GM18868 (cell line): Measurements from ENCODE around the gene DDX27.
A peak's percentile ranks its signal among the peaks of the same experiment; 100 is the strongest.
"Not testable (repeated sequence)": the region's sequence is repeated elsewhere in the genome, so short reads cannot be mapped to it uniquely, and the experiment has no call there.

ENCODE experiments used
- ATAC-seq: cut with Tn5 transposase; IDR thresholded peaks from one replicate; pipeline ENCODE4 v1.9.1; 2021; ENCODE audit warnings: mild to moderate bottlenecking, moderate library complexity; ENCODE audit not compliant: unreplicated experiment

The DDX27 gene

GRCh38 chr20:49219091-49219923 is at the start of gene DDX27:
DDX27 (plus strand) TSS chr20:49219416; CDS start chr20:49219449, 33 bp downstream.
- peak; percentile 89 for ATAC-seq

GRCh38 chr20:49169547-49169946 is 49.7 kb upstream of the DDX27 start:
- no peak for ATAC-seq

DNA sequence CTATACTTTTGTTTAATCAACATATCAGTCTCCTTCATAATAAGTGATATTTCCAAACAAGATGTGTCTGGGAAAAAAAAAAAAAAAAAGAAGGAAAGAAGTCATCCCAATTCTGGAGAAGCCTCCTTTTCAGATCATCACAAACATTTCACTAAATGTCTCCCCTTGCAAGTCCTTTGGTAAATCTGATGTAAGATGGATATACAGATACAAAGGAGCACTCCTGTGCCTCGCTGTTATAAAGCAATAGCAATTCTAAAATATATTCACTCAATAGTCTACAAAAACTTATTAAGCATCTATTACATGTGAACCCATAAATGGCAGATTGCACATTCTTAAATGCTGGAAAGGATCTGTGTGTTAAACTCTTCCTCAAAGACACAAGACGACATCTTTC is 48.5 kb upstream of the DDX27 start:
- no peak for ATAC-seq

- no peak for ATAC-seq
Observed at GRCh38 chr20:49171909-49172308, 47.3 kb upstream of the DDX27 start.

GRCh38 chr20:49172413-49172812 is 46.8 kb upstream of the DDX27 start:
- no peak for ATAC-seq

DNA sequence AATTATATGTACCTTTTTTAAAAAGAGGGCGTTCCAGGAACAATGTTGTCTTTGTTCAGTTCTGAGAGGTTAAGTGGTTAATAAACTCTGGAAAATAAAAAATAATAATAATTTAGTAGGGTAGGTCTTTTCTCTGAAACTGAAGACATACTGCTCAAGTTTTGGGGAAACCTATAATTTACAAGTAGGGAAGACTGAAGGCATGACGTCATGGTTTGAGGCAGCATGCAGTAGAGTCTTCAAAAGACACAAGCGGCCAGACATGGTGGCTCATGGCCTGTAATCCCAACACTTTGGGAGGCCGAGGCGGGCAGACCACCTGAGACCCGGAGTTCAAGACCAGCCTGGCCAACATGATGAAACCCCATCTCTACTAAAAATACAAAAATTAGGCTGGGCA is 45.0 kb upstream of the DDX27 start:
- ATAC-seq, result no peak

- ATAC-seq, result no peak
Observed at GRCh38 chr20:49179368-49180277, 39.6 kb upstream of the DDX27 start.

DNA sequence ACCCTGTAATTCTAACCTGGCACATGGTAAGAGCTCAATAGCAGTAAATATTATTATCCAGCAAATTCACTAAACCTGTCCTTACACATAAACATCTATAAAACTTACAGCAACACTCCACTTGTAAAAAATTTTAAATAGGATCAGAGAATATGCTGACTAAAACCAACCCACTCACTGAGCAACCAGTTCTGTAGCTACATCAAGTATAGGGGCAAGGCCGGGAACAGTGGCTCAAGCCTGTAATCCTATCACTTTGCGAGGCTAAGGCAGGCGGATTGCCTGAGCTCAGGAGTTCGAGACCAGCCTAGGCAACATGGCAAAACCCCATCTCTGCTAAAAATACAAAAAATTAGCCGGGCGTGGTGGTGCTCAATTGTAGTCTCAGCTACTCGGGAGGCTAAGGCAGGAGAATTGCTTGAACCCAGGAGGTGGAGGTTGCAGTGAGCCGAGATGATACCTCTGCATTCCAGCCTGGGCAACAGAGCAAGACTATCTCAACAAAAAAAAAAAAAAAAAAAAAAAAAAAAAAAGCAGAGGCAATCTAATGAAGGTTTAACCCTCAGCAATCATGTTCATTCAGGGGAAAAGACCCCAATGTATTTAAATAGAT is 37.8 kb upstream of the DDX27 start:
- no peak for ATAC-seq

GRCh38 chr20:49183444-49183843 is 35.8 kb upstream of the DDX27 start:
- no peak for ATAC-seq

DNA sequence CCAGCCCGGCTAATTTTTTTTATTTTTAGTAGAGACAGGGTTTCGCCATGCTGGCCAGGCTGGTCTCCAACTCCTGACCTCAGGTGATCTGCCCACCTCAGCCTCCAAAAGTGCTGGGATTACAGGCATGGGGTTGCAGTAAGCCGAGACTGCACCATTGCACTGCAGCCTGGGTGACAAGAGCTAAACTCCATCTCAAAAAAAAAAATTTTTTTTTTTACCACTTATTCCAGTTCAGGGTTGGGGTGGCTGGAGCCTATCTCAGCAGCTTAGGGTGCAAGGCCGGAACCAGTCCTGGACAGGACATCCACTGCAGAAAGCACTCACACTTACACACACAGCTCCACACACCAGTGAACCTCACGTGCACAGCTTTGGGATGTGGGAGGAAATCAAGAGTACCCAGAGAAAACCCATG is 35.1 kb upstream of the DDX27 start:
- not testable (repeated sequence) for ATAC-seq

- ATAC-seq, result no peak
Observed at GRCh38 chr20:49184691-49185070, 34.5 kb upstream of the DDX27 start.

GRCh38 chr20:49185071-49185761 is 34.0 kb upstream of the DDX27 start:
- no peak for ATAC-seq

- peak; percentile 26 for ATAC-seq
Observed at GRCh38 chr20:49186535-49187329, 32.5 kb upstream of the DDX27 start.

DNA sequence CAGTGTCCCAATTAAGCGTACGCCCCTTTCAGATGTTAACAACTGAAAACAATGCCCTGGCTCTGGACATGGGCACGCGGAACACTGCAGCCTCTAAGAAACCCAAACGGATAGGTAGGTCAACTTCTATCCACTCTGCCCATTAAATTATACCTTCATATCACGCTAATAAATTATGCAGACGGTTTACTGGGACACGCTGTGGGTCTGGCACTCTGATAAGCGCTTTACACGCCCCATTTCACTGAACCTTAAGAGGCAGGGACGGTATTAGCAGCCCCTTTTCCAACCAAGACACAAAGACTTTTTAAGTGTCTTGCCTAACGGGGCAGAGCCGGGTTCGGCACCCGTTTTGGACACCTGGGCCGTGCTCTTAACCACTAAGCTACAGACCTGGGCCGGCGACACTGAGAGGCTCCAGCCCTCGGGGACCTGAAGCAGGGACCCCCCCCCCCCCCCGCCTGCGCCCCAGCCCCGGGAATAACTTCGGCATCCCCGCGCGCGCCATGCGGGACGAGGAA is 31.8 kb upstream of the DDX27 start:
- ATAC-seq, result no peak

DNA sequence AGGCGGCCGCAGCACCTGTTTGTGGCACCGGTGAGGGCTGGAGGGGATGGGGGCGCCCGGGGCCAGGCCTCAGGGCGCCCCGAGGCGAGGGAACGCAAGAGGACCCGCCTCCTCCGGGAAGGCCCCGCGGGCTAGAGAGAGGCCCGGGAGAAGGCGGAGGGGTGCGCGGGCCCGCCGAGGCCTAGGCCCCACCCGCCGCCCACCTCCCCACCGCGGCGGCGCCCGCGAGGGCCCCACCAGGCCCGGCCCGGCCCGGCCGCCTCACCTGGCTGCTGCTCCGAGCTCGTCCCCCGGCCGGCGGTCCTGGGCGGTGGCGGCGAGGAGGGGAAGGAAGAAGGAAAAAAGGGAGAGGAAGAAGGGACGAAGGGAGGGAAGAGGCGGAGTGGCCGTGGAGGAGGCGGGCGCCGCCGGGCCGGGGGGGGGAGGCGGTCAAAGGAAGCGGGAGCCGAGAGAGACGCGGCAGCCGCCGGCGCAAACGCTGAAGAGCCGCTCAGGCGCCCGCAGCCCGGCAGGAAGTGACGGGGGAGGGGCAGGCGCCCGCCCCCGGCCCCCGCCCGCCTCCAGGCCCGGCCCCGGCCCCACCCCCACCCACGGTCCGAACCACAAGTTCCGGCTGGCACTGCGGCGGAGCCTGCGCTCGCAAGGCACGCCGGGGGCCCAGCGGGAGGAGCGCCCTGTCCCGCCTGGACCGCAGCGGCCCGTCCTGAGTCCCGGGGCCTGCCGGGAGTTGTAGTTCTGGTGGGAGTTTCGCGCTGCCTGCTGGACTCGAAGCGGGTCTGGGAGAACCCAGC is 31.2 kb upstream of the DDX27 start, which contains the start of gene STAU1:
TSS of gene STAU1 (minus strand) at position 484 of the 791 bp plus-strand sequence. CDS start 22,133 bp downstream, outside the sequence.
- peak; percentile 93 for ATAC-seq

- not testable (repeated sequence) for ATAC-seq
Observed at GRCh38 chr20:49192944-49193518, 26.2 kb upstream of the DDX27 start.

- no peak for ATAC-seq
Observed at GRCh38 chr20:49199729-49200293, 19.4 kb upstream of the DDX27 start.

DNA sequence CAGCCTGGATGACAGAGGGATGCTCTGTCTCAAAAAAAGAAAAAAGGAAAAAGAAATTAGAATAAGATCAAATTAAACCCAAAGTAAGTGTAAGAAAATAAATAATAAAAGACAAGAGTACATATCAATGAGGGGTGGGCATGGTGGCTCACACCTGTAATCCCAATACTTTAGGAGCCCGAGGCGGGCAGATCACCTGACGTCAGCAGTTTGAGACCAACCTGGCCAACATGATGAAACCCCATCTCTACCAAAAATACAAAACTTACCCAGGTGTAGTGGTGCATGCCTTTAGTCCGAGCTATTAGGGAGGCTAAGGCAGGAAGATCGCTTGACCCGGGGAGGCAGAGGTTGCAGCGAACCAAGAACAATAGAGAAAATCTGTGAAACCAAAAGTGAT is 16.2 kb upstream of the DDX27 start:
- no peak for ATAC-seq
